T-helper 9 cell (primary cell): ENCODE results near the gene MTMR4.
"Not testable (repeated sequence)": the region's sequence is repeated elsewhere in the genome, so short reads cannot be mapped to it uniquely, and the experiment has no call there.

Experiments
- DNase-seq: peaks from one replicate; pipeline ENCODE4 v3.0.0-alpha.2; 2020

The MTMR4 gene

GRCh38 chr17:58488428-58488890, 26.0 kb downstream of the MTMR4 start:
- no peak for DNase-seq

GRCh38 chr17:58487589-58488427, 26.6 kb downstream of the MTMR4 start, which contains the start of gene HSF5:
HSF5 (minus strand) TSS chr17:58488408; CDS start chr17:58488274, 134 bp downstream.
- DNase-seq, result peak; percentile 57

GRCh38 chr17:58484600-58484999, 29.8 kb downstream of the MTMR4 start:
- no peak for DNase-seq

- DNase-seq, result not testable (repeated sequence)
These were observed 32.6 kb downstream of the MTMR4 start for GRCh38 chr17:58481798-58482197.

GRCh38 chr17:58480090-58480489, 34.3 kb downstream of the MTMR4 start:
- no peak for DNase-seq

- DNase-seq, result no peak
These were observed 37.6 kb downstream of the MTMR4 start for GRCh38 chr17:58476812-58477211.

GRCh38 chr17:58475985-58476384, 38.5 kb downstream of the MTMR4 start:
- DNase-seq, result no peak

GRCh38 chr17:58470356-58470755, 44.1 kb downstream of the MTMR4 start:
- no peak for DNase-seq

GRCh38 chr17:58468944-58469343, 45.5 kb downstream of the MTMR4 start:
- no peak for DNase-seq

- DNase-seq, result no peak
These were observed 58.9 kb downstream of the MTMR4 start for GRCh38 chr17:58455491-58455890.

GRCh38 chr17:58452738-58453137, 61.7 kb downstream of the MTMR4 start:
- no peak for DNase-seq

GRCh38 chr17:58447039-58447975, 67.1 kb downstream of the MTMR4 start:
- DNase-seq, result peak; percentile 34

- no peak for DNase-seq
These were observed 68.4 kb downstream of the MTMR4 start for GRCh38 chr17:58446086-58446485.
